Hematopoietic multipotent progenitor cell treated with erythropoietin and hydrocortisone succinate and interleukin-3 and kit ligand, for 6 days (in vitro differentiated cells): ENCODE results near the gene GRIA1.

Experiments
- DNase-seq: peaks from one replicate; pipeline ENCODE4 v3.0.0-alpha.2; 2015

The GRIA1 gene

DNA sequence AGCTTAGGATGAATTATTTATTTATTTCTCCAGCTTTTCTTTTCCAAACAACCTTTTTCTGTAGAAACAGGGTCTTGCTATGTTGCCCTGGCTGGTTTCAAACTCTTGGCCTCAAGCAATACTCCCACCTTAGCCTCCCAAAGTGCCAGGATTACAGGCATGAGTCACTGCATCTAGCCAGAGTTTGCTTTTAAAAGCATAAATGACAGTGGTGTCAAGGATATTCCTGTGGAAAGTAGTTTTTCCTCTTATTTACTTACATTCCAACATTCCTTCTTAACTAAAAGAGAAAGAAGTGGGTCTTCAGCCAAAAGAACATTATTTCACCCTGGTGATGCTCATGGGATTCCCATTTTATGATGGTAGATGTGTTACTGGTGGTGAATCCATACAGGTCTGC lies 62.4 kb downstream of the GRIA1 start:
- DNase-seq, result no peak

DNA sequence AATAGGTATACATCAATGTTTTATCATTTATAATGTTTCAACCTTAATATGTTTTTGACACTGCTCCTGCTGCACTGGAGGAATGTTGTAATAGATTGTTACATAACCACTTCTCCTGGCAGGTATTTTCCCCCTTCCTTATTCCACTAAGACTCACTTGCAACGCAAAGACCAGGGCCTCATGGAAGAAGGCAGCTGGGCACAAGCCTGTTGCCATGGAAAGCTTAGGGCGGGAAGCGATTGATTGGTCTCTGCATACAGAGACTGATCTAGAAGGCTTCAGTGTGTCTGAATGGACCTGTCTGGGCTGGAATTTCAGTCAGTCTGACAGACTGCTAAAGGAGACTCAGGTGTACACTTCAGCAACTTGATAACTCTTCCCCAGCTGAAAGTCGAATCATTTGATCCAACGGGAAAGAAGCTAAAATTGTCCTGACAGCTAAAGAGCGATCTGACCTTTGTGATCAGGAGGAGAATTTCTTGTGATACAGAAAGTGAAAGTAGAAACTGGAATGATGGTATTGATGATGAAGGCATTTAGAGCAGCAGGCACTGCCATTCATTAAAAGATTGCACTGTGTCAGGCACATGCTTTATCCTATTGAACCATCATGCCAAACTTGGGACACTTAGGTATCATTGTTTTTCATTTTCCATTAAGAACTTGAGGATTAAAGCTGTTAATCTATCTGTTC lies 65.1 kb downstream of the GRIA1 start:
- DNase-seq, result no peak

DNA sequence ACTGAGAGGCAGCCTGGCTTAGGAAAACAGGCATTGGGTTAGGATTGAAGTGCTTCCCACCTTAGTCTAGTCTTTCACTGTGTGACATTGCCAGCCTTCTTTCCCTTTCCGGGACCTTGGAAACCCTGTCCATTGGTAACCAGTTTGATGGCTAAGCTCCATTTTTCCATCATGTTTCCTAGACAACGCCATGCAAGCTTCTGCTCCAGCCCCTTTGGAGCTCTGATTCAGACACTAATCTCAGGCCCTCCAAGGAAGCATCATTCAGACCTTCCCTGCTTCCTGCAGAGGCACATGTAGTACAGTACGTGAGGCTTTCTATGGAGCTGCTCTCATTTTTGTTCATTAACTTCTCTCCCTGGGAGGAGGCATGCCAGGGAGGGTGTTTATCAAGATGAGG lies 68.5 kb downstream of the GRIA1 start:
- DNase-seq, result no peak

DNA sequence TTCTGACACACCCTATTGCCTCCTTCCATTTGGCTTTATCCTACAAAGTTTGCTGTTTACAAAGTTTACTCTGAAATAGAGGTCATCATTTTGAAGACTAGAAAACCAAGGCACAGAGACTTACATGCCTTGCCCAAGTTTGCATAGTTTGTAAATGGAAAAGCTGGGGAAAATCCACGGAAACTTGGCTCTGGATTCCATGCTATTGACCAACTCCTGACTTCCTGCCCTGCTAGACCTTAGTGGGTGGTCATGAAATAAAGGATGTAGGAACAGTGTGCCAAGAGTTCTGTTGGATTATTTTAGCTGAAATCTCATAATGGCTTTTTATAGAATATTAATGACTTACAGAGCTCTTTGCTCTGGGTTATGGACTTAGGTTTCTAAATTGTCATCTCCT lies 69.5 kb downstream of the GRIA1 start:
- DNase-seq, result no peak

DNA sequence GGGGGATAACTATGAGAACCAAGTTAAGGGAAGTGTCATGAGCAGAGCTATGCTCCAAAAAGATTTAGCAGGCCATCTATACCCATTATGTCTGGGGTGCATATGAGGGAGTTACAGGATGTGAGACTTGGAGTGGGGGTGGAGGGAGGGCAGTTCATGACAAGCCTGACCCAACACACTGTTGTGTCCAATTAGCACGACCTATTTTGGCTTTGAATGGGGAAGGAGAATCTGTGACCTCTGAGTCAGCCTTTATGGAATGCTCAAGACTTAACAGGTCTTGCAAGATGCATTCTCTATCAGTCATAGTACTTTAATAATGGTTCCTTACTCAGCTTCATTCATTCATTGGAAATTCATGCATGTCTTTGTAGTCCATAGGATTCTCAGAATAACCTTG lies 71.7 kb downstream of the GRIA1 start:
- DNase-seq, result no peak

DNA sequence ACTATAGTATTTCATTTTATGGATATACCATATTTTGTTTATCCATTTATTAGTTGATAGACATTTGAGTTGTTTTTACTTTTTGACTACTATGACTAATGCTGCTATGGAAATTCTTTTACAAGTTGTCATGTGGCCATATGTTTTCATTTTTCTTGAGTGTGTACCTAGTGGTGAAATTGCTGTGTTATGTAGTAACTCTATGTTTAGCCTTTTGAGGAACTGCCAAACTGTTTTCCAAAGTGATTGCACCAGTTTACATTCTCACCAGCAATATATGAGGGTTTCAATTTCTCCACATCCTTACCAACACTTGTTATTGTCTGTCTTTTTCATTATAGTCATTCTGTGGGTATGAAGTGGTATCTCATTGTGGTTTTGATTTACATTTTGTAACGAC lies 75.4 kb downstream of the GRIA1 start:
- no peak for DNase-seq

DNA sequence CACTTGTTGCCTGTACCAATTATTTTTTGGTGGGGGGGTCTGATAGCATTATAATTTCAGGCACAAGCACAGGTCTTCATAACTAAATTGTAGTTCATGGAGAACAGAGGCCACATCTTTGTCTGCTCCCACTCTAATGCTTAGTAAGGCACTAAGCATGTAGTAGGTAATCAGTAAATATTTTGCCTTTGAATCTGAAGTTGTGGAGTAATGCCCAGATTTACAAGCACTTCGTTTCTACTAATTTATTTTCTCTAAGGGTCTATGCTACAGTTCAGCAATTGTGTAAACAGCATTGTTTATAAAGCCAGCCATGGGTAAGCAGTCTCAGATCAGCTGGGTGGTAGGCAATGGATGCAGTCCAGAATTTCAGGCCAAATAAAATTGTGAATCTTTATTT lies 78.6 kb downstream of the GRIA1 start:
- no peak for DNase-seq

DNA sequence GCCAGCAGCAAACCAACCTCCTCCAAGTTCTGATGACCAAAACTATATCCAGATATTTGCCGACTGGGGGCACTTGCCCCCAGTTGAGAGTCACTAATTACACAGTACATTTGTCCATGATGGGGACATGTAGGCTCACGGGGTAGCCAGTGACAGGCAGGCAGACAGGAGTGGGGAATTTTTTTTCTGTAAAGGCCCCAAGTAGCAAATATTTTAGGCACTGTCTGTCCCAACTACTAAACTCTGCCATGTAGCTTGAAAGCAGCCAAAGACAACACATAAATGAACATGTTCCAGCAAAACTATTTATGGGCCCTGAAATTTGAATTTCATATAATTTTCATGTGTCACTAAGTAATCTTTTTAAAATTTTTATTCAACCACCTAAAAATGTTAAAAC lies 80.7 kb downstream of the GRIA1 start:
- DNase-seq, result no peak

DNA sequence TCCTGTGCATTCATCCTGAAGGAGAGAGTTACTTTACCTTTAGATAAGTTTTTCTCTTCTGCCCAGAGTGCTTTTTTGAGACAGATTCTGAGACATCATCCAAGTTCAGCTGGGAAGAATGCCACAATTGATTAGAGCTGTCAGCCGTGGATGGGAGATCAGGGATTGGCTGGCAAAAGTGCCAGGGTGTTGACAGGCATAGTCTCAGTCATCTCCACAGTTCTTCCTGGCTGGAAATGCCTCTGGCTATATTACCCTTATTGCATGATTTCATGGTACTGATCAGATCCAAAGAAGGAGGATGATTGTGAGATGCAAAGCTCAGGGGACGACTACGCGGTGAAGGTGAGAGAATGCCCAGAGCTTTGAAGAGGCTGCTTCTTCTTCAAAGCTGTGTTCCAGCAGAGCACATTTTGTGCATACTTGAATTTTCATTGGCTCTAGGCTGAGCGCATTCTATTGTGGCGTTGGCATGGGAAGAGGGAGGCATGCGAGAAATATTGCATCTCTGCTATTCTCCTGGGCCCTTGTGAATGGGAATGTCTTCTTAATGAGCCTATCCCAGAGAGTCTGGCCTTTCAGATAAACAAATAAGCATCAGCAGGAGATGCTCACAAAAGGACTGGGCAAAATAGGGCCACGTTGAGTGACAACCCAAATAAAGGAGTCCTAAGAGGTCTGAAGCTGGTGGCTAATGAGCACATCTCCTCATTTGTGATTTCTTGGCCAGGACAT lies 82.1 kb downstream of the GRIA1 start:
- no peak for DNase-seq

DNA sequence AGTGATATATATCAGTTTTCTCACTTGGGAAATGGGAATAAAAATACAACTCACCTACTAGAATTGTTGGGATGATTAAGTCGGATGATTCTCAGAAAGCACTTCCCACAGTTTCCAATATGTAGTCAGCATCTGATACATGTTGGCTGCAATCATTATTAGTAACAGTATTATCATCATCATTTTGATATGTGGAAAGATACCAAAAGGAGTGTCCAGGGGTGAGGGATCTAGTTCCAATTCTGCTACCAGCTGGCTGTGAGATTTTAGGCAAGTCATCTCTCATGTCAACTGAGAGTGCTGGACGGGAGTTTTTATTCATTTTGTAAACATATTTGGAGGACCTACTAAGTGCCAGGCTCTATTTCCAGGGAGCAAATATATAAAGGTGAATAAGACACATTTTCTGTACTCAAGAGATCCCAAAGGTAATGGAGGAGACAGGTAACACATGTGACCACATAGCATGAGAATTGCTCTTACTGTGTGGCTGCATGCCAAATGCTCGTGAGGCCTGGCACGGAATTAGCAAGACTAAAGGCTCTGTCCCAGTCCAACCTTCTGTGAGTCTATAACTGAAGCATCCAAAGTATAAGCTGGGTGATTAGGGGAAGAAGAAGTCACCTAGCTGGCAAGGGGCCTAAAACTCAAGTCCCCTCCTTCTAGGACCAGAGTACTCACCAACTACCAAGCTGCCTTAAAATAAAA lies 83.0 kb downstream of the GRIA1 start:
- no peak for DNase-seq

DNA sequence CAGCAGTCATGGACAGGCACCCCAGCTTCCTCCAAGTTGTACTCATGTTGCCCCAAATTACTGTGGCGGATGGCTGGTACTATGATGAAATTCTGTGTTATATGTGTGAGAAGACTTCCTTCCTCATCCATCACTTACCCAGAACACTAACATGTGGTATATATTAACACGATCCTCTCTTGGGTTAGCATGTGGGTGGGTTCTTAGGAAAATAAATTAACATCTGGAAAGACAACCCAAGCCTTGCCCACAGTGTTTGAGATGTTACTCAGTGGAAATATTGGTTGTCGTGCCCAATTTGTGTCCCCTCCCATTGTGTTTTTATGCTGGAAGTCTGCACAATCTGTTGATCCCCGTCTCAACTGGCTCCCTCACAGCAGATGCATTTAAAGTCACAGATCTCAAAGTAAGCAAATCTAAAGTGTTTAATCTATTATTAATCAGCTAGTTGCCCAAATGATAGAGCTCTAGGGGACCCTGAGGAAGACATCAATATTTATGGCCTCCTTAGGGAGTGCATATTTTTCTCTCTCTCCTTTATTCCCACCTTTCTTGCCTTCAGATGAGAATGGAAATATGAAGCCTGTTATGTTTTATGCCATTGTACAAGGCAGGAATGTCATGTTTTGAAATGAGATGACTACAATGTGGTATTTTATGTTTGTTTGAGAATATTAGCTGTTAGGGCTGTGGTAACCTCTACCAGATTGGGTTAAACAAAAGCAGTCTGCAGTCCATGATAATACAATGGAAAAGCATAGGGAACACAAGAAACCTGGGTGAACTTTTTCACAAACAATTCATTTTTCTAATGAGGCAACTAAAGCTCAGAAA lies 93.9 kb downstream of the GRIA1 start:
- DNase-seq, result no peak

DNA sequence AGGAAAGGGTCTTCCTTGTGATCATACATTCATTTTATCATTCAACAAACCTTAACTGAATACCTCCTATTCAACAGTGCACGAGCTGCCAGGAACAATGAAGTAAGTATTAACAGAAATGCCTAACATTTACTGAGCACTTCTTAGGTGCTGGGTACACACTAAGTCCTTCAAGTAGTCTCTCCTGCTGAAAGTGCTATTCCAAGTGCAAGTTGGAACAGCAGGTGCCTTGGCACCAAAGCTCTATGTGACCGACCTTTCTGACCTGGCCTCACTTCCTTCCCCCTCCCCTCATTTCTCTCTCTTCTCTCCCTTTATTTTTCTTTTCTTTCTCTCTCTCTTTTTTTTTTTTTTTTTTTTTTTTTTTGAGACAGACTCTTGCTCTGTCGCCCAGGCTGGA lies 94.5 kb downstream of the GRIA1 start:
- no peak for DNase-seq

DNA sequence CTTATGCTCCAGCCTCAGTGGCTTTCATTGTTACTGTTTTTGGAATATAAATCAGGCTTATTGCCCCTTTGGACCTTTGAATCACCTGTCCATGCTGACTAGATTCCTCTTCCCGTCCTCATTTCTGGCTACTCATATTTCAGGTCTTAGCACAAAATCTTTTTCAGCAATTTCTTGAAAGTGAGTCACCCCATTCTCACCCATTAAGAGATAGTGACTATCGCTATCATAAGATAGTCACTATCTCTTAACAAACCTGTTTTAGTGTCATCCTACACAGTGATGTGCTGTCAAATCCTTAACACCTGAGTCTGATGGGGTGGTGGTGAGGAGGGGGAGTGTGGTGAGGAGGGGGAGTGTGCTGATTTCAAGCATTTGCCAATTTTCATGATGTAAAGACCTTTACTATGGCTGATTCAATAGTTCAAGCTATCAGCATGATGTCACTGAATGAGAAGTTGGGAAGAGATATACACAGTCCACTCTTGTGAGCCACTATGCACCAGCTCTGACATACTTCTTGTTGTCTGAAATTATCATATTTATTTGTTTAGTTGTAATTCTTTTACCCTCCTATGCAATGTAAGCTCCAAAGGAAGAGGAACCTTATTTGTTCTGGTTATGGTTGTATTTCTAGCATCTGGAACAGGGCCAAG lies 95.3 kb downstream of the GRIA1 start:
- DNase-seq, result no peak

DNA sequence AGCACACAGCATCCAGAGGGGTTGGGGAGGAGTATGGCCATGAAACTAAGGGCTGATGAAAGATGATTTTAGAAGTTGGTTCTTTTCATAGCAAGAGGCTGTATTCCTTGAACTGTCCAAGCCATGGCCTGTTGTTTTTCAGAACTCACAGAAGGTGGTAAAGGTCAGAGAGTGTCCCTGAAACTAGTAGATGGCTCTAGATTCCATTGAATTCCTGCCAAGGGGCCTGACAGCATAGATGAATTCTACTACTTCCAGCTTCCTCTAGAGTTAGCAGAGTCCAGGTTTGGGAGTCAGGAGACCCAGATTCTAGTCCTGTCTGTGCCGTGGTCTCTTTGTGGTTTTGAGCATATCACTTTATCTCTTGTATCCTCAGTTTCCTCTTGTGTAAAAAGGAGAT lies 101.6 kb downstream of the GRIA1 start:
- DNase-seq, result no peak

DNA sequence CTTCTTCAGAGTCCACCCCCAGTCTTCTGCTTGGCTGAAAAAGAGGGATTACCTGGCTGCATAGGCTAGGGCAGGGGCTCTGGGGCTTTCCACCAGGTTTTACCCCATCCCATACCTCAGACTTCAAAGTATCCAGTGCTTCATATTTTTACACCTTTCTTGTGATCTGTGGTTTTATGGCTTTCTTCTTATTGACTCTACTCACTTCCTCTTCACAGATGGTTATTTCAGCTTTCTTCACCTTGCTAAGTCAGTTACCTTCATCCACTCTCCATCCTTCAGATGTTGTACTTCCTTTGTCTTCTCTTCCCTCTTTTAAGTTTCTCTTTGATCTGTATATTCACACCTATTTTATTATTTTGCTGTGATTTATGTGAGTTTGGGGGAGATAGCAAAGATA lies 104.3 kb downstream of the GRIA1 start:
- no peak for DNase-seq

DNA sequence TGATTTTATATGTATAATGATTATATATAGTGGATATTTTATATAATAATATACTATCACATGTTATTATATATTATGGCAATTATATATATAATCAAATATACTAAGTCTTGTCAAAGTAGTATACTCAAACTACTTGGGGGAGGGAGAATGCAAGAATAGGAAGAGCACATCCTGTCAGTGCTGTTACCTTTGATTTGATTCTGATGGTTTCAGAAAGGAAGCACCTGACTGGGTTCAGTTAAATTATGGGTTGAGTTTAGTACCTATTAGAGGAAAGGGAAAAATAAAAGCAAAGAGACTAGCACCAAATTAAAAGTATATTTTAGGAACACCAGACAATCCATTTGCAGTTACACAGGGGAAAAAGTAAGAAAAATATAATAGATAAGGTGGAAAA lies 107.6 kb downstream of the GRIA1 start:
- no peak for DNase-seq

DNA sequence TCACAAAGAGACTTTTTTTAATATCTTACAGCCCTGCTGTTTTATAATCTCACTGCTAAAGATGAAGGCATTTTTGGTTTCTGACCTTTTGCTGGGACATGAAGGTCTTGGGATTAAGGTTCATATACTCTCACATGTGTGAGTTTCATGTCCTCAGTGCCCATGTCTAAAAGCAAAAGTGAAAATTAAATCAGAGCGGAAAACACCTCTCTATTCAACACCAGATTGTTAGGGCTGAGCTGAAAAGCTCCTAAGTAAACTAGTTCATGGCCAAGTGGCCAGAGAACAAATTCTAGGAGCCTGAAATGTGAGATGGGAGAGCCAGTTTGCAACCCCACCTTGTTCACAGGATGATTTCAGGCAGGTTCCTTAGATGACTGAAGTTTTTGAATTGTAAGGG lies 110.9 kb downstream of the GRIA1 start:
- DNase-seq, result no peak

DNA sequence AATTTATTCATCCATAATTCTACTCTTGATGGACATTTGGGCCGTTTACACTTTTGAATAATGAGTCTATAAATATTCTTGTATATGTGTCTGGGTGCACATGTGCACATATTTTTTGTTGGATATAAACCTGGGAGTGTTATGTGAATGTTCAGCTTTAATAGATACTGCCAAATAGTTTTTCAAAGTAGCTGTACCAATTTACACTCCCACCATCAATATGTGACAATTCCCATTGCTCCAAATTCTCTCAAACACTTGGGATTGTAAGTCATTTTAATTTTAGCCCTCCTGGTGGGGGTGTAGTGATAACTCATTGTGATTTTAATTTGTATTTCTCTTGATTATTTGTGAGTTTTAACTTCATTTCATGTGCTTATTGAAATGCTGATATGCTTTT lies 114.9 kb downstream of the GRIA1 start:
- no peak for DNase-seq

DNA sequence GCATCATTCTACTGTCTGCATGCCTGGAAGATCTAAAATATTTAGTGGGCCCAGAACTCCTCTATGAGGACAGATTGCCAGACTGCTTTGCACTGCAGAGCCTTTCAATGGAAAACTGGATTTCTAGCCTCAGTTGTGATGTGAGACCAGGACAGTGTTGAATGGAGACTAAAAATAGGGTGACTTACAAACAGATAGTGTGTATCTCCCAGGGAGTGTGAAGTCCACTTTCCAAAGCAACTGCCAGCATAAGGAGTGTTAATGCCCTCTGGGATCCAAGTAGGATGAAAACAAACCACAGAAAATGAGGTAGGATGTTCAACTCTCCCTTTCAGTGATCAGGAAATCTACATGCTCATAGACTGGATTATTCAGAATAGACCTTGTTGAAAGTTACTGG lies 119.5 kb downstream of the GRIA1 start:
- DNase-seq, result no peak

DNA sequence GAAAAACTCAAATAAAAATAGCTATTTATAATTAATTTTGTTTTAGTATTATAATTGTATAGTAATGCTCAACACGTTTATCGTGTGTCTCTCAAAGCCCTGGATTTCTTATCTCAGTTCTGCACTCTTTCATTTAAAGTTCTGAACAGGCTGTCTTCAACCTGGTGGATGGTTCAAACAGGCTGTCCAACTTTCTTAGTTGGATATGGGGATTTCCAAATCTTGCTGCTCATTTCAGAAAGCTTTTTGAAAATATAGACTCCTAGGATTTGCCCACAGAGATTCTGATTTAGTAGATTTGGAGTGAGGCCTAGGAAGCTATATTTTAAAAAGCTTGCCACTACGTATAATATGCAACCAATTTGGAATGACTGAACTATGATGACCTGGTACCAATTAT lies 120.3 kb downstream of the GRIA1 start:
- DNase-seq, result no peak

DNA sequence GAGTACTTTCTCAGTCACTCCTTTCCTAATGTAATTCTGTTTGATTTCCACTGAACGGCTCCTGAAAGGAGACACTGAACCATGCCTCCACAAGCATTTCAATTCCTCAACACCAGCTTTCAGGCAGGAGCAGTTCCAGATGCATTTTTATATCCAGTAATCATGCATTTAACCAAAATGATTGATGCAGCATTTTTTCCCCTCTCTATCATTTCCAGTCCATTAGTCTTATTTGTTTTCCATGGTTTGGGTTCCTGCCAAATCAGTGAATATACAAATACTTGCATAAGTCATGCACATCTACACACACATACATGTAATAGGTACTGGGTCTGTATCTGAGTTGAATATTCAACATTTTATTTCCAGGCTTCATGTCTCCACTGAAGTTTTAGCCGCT lies 122.7 kb downstream of the GRIA1 start:
- DNase-seq, result no peak

DNA sequence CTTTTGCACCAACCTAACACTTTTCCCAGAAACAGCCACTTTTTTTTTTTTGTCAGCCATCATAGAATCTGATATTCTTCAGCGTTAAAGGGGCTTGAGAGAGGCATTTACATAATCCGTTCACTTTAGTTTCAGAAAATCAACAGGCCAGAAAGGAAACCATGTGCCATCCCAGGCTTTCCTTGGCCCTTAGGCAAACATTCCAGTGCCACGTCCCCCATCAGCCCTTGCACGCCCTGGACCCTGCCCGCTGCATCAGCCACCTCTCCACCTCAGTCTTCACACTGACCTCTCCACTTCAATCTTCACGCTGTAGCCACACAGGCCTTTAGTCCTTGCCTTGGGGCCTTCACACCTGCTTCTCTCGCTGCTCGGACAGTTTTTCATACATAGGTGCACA lies 123.2 kb downstream of the GRIA1 start:
- DNase-seq, result no peak

DNA sequence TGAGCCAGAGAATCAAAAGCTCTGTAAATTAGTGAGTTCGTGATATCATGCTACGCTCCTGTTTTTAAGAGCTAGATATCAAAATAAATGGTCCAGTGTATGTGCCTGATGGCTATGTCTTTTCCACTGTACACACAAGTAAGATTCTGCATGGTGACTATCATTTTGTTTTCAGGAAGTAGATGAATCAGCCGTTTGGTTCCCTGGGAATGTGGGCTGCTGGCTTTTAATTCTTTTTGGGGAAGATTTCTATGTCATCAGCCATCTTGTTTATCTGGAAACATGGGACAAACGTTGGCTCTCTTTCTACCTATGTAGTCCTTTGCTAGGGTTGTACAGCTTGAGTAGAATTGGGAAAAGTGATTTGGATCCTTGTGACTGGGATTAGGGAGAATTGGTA lies 126.7 kb downstream of the GRIA1 start:
- no peak for DNase-seq
